ENCODE results near the gene PRSS53. TPM values are rescaled to one million over a fixed set of nuclear protein-coding genes. Genes with fewer than 3 reads are reported as not detected.
"Not testable (repeated sequence)": the region's sequence is repeated elsewhere in the genome, so short reads cannot be mapped to it uniquely, and the experiment has no call there.

Gene PRSS53
- total RNA-seq (10 to 100 TPM; 11.1 to 11.4 TPM), polyA plus RNA-seq (under 1 TPM; 0.49 to 0.54 (median 0.51) TPM), total RNA-seq (4.3 to 14.8 (median 8.1) reads per million in 6 experiments)

GRCh38 chr16:31088459-31089183, at the start of gene PRSS53:
Gene PRSS53, minus strand, starts transcription at chr16:31088943. Its CDS starts 134 bp downstream, at chr16:31088809.
- no peak for ATAC-seq
- Mint-ChIP-seq H3K27me3 (no peaks in the 10 kb centered on the region), H3K9me3 (no peaks in the 10 kb centered on the region), H3K4me1 (peaks cover 5 to 19% (median 8%) of the 10 kb centered on the region in 4 donors), H3K27ac (peak within 1 kb of the TSS in 6 of 10 donors; percentile 15 to 82 (median 59)), H3K36me3 (peaks cover 0 to 25% (median 2%) of the 10 kb centered on the region in 3 donors), H3K4me3 (no peak within 1 kb of the TSS)
- DNase-seq: no peak
- POLR2A ChIA-PET: interaction anchor here (1.7 kb wide), 1 partner anchor 15 kb away, joined by 6 read pairs; the partner anchor contains the start of genes ZNF646 and ZNF668

- not testable (repeated sequence) for H3K27ac Mint-ChIP-seq, H3K9me3 Mint-ChIP-seq, H3K36me3 Mint-ChIP-seq, H3K27me3 Mint-ChIP-seq, ATAC-seq, DNase-seq, H3K4me3 Mint-ChIP-seq
- peaks cover 4 to 12% (median 5%) of the 10 kb centered on the region in 4 donors for H3K4me1 Mint-ChIP-seq
- POLR2A ChIA-PET: interaction anchor here (0.6 to 2.5 kb wide), 3 partner anchors 19 to 140 kb away, joined by 3 to 10 read pairs (median 4); partner anchors contain the start of gene KAT8
Observed at GRCh38 chr16:31136822-31137499, 48.2 kb upstream of the PRSS53 start.

GRCh38 chr16:31136287-31136662, 47.5 kb upstream of the PRSS53 start:
- DNase-seq (no peak), ATAC-seq (no peak)
- H3K27ac Mint-ChIP-seq: peak overlapping the region in 1 of 10 donors; percentile 70
- H3K27me3 Mint-ChIP-seq: no peaks in the 10 kb centered on the region
- POLR2A ChIA-PET: interaction anchor here (0.6 to 2.5 kb wide), 3 partner anchors 19 to 139 kb away, joined by 3 to 10 read pairs (median 4); partner anchors contain the start of gene KAT8
- no peak overlapping the region for H3K4me3 Mint-ChIP-seq
- no peaks in the 10 kb centered on the region for H3K9me3 Mint-ChIP-seq
- peaks cover 0 to 15% (median 2%) of the 10 kb centered on the region in 3 donors for H3K36me3 Mint-ChIP-seq
- H3K4me1 Mint-ChIP-seq: peaks cover 0 to 10% (median 1%) of the 10 kb centered on the region in 4 donors

- no peak for ATAC-seq
- Mint-ChIP-seq H3K27ac (peak within 1 kb of the TSS in 2 of 10 donors; percentile 70 to 84), H3K4me1 (peaks cover 0 to 9% (median 0%) of the 10 kb centered on the region in 4 donors), H3K9me3 (no peaks in the 10 kb centered on the region), H3K4me3 (no peak within 1 kb of the TSS), H3K36me3 (peaks cover 0 to 21% (median 2%) of the 10 kb centered on the region in 3 donors), H3K27me3 (no peaks in the 10 kb centered on the region)
- POLR2A ChIA-PET: interaction anchor here (1.3 to 2.5 kb wide), 3 partner anchors 18 to 139 kb away, joined by 4 to 10 read pairs (median 5); partner anchors contain the start of genes FUS and KAT8
- no peak for DNase-seq
Observed at GRCh38 chr16:31135535-31136286, 47.0 kb upstream of the PRSS53 start, which contains the start of gene PRSS8. Gene PRSS8, minus strand, starts transcription at chr16:31135727. Its CDS starts 229 bp downstream, at chr16:31135498.

GRCh38 chr16:31134625-31135534, 46.1 kb upstream of the PRSS53 start:
- DNase-seq (no peak), ATAC-seq (no peak)
- Mint-ChIP-seq H3K27ac (peak overlapping the region in 1 of 10 donors; percentile 84), H3K27me3 (no peaks in the 10 kb centered on the region), H3K4me1 (peaks cover 0 to 8% (median 0%) of the 10 kb centered on the region in 4 donors), H3K4me3 (no peak overlapping the region), H3K36me3 (peaks cover 0 to 26% (median 2%) of the 10 kb centered on the region in 3 donors), H3K9me3 (no peaks in the 10 kb centered on the region)
- POLR2A ChIA-PET: interaction anchor here (0.9 to 2.5 kb wide), 3 partner anchors 16 to 45 kb away, joined by 3 to 10 read pairs (median 5); partner anchors contain the start of genes FUS and KAT8

GRCh38 chr16:31134091-31134571, 45.4 kb upstream of the PRSS53 start:
- Mint-ChIP-seq H3K9me3 (no peaks in the 10 kb centered on the region), H3K36me3 (peaks cover 0 to 31% (median 2%) of the 10 kb centered on the region in 3 donors), H3K4me1 (peaks cover 0 to 8% (median 0%) of the 10 kb centered on the region in 4 donors), H3K27me3 (no peaks in the 10 kb centered on the region), H3K4me3 (no peak overlapping the region), H3K27ac (peak overlapping the region in 3 of 10 donors; percentile 28 to 84 (median 61))
- DNase-seq (no peak), ATAC-seq (no peak)
- POLR2A ChIA-PET: interaction anchor here (0.9 to 2.5 kb wide), 3 partner anchors 15 to 46 kb away, joined by 3 to 10 read pairs (median 5); partner anchors contain the start of genes FUS and KAT8

GRCh38 chr16:31133046-31133501, 44.3 kb upstream of the PRSS53 start:
- no peak overlapping the region for H3K4me3 Mint-ChIP-seq
- no peaks in the 10 kb centered on the region for H3K9me3 Mint-ChIP-seq
- POLR2A ChIA-PET: interaction anchor here (0.9 kb wide), 1 partner anchor 15 kb away, joined by 3 read pairs; the partner anchor contains the start of gene KAT8
- H3K27ac Mint-ChIP-seq: peak overlapping the region in 5 of 10 donors; percentile 25 to 84 (median 46)
- H3K4me1 Mint-ChIP-seq: peaks cover 0 to 5% (median 1%) of the 10 kb centered on the region in 4 donors
- H3K27me3 Mint-ChIP-seq: no peaks in the 10 kb centered on the region
- ATAC-seq (no peak), DNase-seq (no peak)
- peaks cover 0 to 38% (median 2%) of the 10 kb centered on the region in 3 donors for H3K36me3 Mint-ChIP-seq

- no peak for DNase-seq
- Mint-ChIP-seq H3K4me3 (no peak overlapping the region), H3K27ac (peak overlapping the region in 4 of 10 donors; percentile 25 to 84 (median 36)), H3K36me3 (peaks cover 0 to 45% (median 2%) of the 10 kb centered on the region in 3 donors), H3K4me1 (peaks cover 0 to 5% (median 3%) of the 10 kb centered on the region in 4 donors), H3K27me3 (no peaks in the 10 kb centered on the region), H3K9me3 (no peaks in the 10 kb centered on the region)
- ATAC-seq: peak; percentile 14 to 18
- POLR2A ChIA-PET: interaction anchor here (0.9 to 1.5 kb wide), 2 partner anchors 10 to 15 kb away, joined by 3 to 6 read pairs; partner anchors contain the start of gene KAT8
Observed at GRCh38 chr16:31132303-31132979, 43.7 kb upstream of the PRSS53 start.

- DNase-seq (no peak), ATAC-seq (peak in 1 of 2 donors; percentile 18)
- Mint-ChIP-seq H3K4me1 (peaks cover 0 to 5% (median 3%) of the 10 kb centered on the region in 4 donors), H3K9me3 (no peaks in the 10 kb centered on the region), H3K27ac (peak overlapping the region in 1 of 10 donors; percentile 44), H3K4me3 (no peak overlapping the region), H3K27me3 (no peaks in the 10 kb centered on the region), H3K36me3 (peaks cover 0 to 48% (median 2%) of the 10 kb centered on the region in 3 donors)
- POLR2A ChIA-PET: interaction anchor here (1.5 kb wide), 1 partner anchor 11 kb away, joined by 6 read pairs; no protein-coding TSS in a partner anchor
Observed at GRCh38 chr16:31131841-31132271, 43.1 kb upstream of the PRSS53 start.

GRCh38 chr16:31131416-31131815, 42.7 kb upstream of the PRSS53 start:
- POLR2A ChIA-PET: interaction anchor here (0.5 to 1.5 kb wide), 2 partner anchors 11 to 43 kb away, joined by 3 to 6 read pairs; no protein-coding TSS in a partner anchor
- peaks cover 0 to 48% (median 2%) of the 10 kb centered on the region in 3 donors for H3K36me3 Mint-ChIP-seq
- DNase-seq: no peak
- peak overlapping the region in 2 of 10 donors; percentile 15 to 44 for H3K27ac Mint-ChIP-seq
- no peaks in the 10 kb centered on the region for H3K9me3 Mint-ChIP-seq
- no peak overlapping the region for H3K4me3 Mint-ChIP-seq
- no peaks in the 10 kb centered on the region for H3K27me3 Mint-ChIP-seq
- peaks cover 0 to 5% (median 3%) of the 10 kb centered on the region in 4 donors for H3K4me1 Mint-ChIP-seq
- ATAC-seq: no peak
